ENCODE data around the gene SCUBE1.

SCUBE1 gene

GRCh38 chr22:43182726-43183125 is 160.4 kb downstream of the SCUBE1 start:
- H3K4me3 ChIP-seq (ENCODE audit: low read depth, low read length): no peak overlapping the region
- no peak for TF ChIP-seq CTCF (IDR thresholded peaks at IDR 0.05; ENCODE audit: low read depth, low read length)
- no peak for DNase-seq (ENCODE audit: low read depth, low spot score)
- in situ Hi-C loops (cut with HindIII; ENCODE audit: low sequenced_read_pairs): no loop called here

- in situ Hi-C loops (cut with HindIII; ENCODE audit: low sequenced_read_pairs): no loop called here
- TF ChIP-seq CTCF (IDR thresholded peaks at IDR 0.05; ENCODE audit: low read depth, low read length): no peak
- no peak for DNase-seq (ENCODE audit: low read depth, low spot score)
- no peak overlapping the region for H3K4me3 ChIP-seq (ENCODE audit: low read depth, low read length)
These were observed 161.1 kb downstream of the SCUBE1 start for GRCh38 chr22:43182118-43182517.

- in situ Hi-C loops (cut with HindIII; ENCODE audit: low sequenced_read_pairs): no loop called here
- DNase-seq (ENCODE audit: low read depth, low spot score): no peak
- no peak overlapping the region for H3K4me3 ChIP-seq (ENCODE audit: low read depth, low read length)
- TF ChIP-seq CTCF (IDR thresholded peaks at IDR 0.05; ENCODE audit: low read depth, low read length): no peak
These were observed 161.7 kb downstream of the SCUBE1 start for GRCh38 chr22:43181321-43182076.

- TF ChIP-seq CTCF (IDR thresholded peaks at IDR 0.05; ENCODE audit: low read depth, low read length): no peak
- in situ Hi-C loops (cut with HindIII; ENCODE audit: low sequenced_read_pairs): no loop called here
- H3K4me3 ChIP-seq (ENCODE audit: low read depth, low read length): no peak overlapping the region
- no peak for DNase-seq (ENCODE audit: low read depth, low spot score)
These were observed 162.5 kb downstream of the SCUBE1 start for GRCh38 chr22:43180670-43181069.

- DNase-seq (ENCODE audit: low read depth, low spot score): no peak
- in situ Hi-C loops (cut with HindIII; ENCODE audit: low sequenced_read_pairs): no loop called here
- no peak overlapping the region for H3K4me3 ChIP-seq (ENCODE audit: low read depth, low read length)
- no peak for TF ChIP-seq CTCF (IDR thresholded peaks at IDR 0.05; ENCODE audit: low read depth, low read length)
These were observed 163.3 kb downstream of the SCUBE1 start for GRCh38 chr22:43179911-43180195.

- no peak for DNase-seq (ENCODE audit: low read depth, low spot score)
- in situ Hi-C loops (cut with HindIII; ENCODE audit: low sequenced_read_pairs): no loop called here
- TF ChIP-seq CTCF (IDR thresholded peaks at IDR 0.05; ENCODE audit: low read depth, low read length): no peak
- H3K4me3 ChIP-seq (ENCODE audit: low read depth, low read length): no peak overlapping the region
These were observed 163.8 kb downstream of the SCUBE1 start for GRCh38 chr22:43179146-43179910.
